Stimulated activated CD4-positive, alpha-beta T cell treated with anti-CD3 and anti-CD28 coated beads, Interleukin-2, amount 100 ng/mL, for 4 hours (primary cell): Measurements from ENCODE around the gene CXCR1.
"Not testable (repeated sequence)": the region's sequence is repeated elsewhere in the genome, so short reads cannot be mapped to it uniquely, and the experiment has no call there.

Source experiments
- DNase-seq: peaks from one replicate; pipeline ENCODE4 v3.0.0-alpha.2; 2020; ENCODE audit warnings: low read depth

The CXCR1 gene

GRCh38 chr2:218166791-218167190 is at the start of gene CXCR1:
Gene CXCR1 (minus strand): TSS chr2:218166962. CDS start chr2:218165211, 1,751 bp downstream.
- peak; percentile 10 for DNase-seq

- no peak for DNase-seq
Observed at GRCh38 chr2:218216336-218216673, 49.5 kb upstream of the CXCR1 start.

DNA sequence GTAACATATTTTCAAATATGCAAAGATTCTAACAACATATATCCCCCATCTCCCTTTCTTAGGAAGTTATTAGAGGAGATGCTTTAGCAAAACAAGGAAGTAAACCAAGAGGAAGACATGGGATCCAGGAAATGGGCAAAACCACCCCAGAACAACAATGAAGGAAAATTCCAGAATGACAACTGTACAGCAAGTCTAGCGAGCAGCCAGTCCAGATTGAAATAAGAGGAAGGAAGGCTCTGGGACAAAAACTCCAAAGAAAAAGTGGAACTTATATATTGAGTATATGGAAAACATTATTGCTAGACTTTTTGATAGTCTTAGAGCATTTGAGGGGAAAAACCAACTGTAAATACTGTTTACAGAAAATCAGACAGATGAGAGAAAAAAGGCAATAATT is 47.4 kb upstream of the CXCR1 start:
- no peak for DNase-seq

DNA sequence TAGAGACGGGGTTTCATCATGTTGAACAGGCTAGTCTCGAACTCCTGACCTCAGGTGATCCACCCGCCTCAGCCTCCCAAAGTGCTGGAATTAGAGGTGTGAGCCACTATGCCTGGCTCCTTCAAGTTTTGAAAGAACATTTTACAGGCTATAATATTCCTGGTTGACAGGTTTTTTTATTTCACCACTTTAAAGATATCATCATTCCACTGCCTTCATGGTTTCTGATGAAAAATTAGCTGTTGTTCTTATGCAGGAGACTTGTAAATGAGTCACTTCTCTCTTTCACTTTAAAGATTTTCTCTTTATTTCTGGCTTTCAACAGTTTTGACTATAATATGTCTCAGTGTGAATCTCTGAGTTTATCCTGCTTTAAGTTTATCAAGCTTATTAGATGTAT is 42.3 kb upstream of the CXCR1 start:
- no peak for DNase-seq

GRCh38 chr2:218202266-218202665 is 35.5 kb upstream of the CXCR1 start:
- no peak for DNase-seq

DNA sequence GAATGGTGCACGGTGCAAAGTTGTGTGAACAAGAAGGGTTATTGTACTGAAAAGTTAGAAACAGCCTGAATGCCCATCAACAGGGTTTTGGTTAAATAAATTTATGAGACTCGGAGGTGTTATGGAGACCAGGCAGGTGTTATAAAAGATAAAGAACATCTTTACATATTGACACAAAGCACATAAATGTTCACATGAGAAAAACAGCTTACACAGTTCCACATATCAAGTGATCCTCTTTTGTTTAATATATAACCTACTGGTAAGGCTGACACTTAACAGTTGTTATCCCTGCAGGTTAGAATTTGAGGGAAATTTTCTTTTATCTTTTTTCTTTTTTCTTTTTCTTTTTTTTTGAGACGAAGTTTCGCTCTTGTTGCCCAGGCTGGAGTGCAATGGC is 30.2 kb upstream of the CXCR1 start:
- no peak for DNase-seq

DNA sequence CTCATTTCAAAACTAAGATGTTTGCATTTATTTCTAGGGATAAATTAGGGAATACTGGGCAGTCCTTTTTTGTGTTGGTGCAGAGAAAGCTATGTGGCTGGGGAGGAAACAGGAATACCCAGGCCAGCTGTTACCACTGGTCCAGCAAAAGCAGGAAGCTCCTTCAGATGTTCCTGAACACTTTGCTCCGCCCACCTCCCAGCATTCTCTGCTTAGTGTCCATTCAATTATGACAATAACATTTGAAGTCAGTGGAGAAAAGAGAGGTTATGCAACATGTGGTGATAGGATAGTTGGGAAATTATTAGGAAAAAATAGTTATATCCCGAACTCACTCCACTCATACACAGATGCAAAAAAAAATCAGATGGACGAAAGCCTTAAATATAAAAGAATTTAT is 28.1 kb upstream of the CXCR1 start:
- no peak for DNase-seq

DNA sequence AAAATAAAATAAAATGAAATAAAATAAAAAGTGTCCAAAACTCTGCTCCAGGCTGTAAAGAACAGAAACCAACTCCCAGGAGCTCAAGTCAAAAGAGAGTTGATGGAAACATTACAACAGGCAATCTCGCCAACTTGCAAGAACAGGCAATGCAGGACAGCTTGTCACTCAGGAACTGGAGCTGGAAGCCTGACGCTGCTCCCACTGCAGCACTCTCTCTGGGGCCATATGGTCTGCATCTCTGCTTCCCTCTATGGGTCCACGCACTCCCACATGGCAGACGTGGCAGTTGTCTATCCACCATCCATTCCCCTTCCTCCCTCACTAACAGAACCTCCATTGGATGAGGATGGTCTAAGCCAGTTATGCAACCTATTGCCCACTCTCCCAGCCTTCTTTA is 26.9 kb upstream of the CXCR1 start:
- no peak for DNase-seq

- no peak for DNase-seq
Observed at GRCh38 chr2:218192902-218193430, 26.2 kb upstream of the CXCR1 start.

- no peak for DNase-seq
Observed at GRCh38 chr2:218188528-218188927, 21.8 kb upstream of the CXCR1 start.

GRCh38 chr2:218187296-218188015 is 20.7 kb upstream of the CXCR1 start:
- DNase-seq, result no peak

DNA sequence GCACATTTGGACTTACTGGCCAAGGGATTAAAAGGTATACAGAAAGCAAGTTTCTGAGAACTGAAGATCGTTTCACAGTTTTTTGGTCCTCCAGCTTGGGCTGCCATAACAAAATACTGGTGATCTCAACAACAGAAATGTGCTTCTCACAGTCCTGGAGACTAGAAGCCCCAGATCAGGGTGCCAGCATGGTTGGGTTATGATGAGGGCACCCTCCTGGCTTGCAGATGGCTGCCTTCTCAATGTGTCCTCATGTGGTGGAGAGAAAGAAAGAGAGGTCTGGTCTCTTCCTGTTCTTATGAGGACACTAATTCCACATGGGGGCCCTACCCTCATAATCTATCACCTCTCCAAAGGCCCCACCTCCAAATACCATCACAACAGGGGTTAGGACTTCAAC is 20.1 kb upstream of the CXCR1 start:
- DNase-seq, result no peak

GRCh38 chr2:218186355-218186766 is 19.6 kb upstream of the CXCR1 start:
- DNase-seq, result peak; percentile 53

DNA sequence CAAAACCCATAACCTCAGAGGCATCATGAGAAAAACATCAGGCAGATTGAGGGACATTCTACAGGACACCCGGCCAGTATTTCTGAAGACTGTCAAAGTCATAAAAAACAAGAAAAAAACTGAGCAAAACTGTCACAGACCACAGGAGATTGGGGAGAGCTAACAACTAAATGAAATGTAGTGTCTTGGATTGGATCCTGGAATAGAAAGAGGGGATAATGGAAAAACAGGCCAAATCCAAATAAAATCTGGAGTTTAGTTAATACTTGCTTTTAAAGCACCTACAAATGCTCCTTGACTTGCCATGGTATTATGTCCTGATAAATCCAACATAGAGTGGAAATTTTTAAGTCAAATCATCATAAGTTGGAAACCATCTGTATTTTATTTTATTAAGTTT is 17.6 kb upstream of the CXCR1 start:
- DNase-seq, result no peak

- no peak for DNase-seq
Observed at GRCh38 chr2:218180467-218181114, 13.8 kb upstream of the CXCR1 start.

- DNase-seq, result no peak
Observed at GRCh38 chr2:218179782-218180181, 13.0 kb upstream of the CXCR1 start.

- no peak for DNase-seq
Observed at GRCh38 chr2:218172845-218173244, 6.1 kb upstream of the CXCR1 start.

GRCh38 chr2:218171744-218172143 is 5.0 kb upstream of the CXCR1 start:
- DNase-seq, result not testable (repeated sequence)

- no peak for DNase-seq
Observed at GRCh38 chr2:218169757-218170546, 3.2 kb upstream of the CXCR1 start.

DNA sequence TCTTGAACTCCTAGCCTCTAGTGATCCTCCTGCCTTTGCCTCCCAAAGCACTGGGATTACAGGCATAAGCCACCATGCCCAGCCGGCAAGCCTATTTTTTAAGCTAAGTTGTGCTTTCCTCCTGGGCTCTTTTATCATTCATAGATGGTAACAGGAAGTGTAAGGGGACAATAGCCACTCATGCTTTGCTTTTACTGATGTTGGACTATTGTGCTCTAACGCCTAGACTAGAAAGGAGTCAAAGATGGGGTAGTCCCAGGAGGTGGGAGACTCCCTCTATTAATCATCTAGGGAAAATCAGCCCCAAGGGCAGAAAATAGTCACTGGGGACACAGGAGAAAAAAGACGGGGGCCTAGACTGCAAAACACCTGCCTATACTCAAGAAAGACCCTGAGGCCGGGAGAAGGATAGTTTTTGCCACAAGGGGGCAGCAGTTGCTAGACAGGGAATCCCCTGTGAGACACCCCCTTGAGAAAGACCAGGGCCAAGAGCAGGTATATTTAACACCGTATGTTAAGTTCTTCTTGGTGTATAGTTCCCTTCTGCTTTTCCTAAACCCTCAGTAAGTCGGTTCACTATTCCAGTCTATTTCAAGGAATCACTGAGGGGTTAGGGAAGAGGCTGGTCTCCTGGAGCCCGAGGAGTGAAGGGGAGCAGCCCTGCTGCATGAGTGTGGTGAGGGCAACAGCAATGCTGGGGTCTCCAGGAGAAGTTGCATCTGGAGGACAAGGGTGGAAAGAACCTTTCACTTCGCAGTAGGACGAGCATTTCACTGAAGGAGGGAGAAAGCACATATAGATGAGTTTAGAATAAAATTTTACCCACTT is 2.1 kb upstream of the CXCR1 start:
- DNase-seq, result peak; percentile 54

DNA sequence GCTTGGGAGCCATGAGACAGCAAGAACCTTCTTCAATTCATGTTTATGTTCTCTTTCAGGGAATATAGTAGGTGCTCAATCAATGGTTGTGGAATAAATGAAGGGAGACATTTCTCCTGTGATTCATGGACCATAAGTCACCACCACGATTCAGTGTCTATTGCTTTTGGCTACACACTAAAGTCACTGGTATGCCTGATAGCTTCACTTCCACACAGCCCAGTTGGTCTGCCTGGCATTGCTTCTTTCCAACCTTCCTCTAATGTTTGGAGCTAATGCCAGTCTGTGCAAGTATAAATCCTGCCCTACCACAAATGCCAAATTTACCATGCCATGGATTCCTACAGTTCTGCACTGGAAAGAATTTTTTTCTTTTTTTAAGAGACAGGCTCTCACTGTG is 1.3 kb upstream of the CXCR1 start:
- DNase-seq, result no peak

GRCh38 chr2:218162814-218163213 is 3.9 kb downstream of the CXCR1 start:
- no peak for DNase-seq
